Stimulated activated effector memory CD8-positive, alpha-beta T cell treated with anti-CD3 and anti-CD28 coated beads, Interleukin-12 subunit alpha, Interleukin-12 subunit beta, amount 100 ng/mL, for 72 hours (primary cell): ENCODE measurements around the gene LRRC8D.

Source experiments
- ATAC-seq: fragments of 150-1000 bp; cut with Tn5 transposase; 2 replicates; pipeline ENCODE4 v1.10.0; 2021
- DNase-seq, 2 donors: peaks; one replicate each; pipeline ENCODE4 v3.0.0; 2021 to 2022; ENCODE audit warnings: low spot score in 2 of 2
- H3K27ac Mint-ChIP-seq: one replicate; pipeline ENCODE4 v1.8.0; 2022; ENCODE audit warnings: mild to moderate bottlenecking, mixed read lengths
- H3K36me3 Mint-ChIP-seq: one replicate; pipeline ENCODE4 v1.8.0; 2022; ENCODE audit warnings: mild to moderate bottlenecking, mixed read lengths
- H3K4me1 Mint-ChIP-seq: one replicate; pipeline ENCODE4 v1.8.0; 2022; ENCODE audit warnings: mixed read lengths
- H3K4me3 Mint-ChIP-seq: one replicate; pipeline ENCODE4 v1.8.0; 2022; ENCODE audit warnings: mild to moderate bottlenecking, mixed read lengths
- H3K9me3 Mint-ChIP-seq: one replicate; pipeline ENCODE4 v1.8.0; 2022; ENCODE audit warnings: mixed read lengths

LRRC8D gene

DNA sequence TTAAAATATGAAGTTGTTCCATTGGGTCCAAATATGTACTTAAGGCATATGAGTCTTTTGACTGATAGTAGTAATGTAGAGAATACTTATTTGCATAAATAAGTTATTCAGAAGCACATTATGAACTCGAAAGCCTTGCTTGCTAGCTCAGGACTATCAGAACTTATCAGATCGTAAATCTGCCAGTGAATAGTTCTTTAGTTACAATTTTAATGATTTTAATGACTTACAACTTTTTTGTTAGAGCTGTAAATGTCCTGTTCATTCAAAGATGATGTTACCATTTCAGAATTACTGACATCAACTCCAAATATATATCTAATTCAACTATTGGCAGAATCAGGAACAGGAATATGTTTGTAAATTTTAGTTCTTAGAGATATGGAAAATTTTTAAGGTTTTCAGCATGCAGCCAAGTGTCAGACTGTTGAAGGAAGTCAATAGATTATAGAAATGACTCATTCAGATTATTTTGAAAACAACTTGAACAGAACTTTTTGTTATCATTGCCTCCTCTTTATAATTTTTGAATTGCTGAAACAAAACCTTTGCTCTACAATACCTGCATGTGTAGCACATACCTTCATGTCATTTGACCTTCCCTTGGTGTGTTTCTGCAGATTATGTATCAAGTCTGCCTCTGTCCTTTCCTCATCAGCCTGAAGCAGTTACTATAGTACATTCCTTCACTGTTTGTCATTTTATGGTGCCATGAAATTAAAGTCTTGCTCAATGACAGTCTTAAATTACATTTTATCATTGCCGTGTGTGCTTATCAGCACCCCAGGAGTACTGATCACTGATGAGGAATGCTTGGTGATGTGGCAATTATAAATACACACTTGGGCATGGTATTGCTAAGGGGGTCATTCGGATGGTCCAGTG, 44.9 kb downstream of the LRRC8D start:
- H3K27ac Mint-ChIP-seq, result no peak overlapping the region
- ATAC-seq, result no peak
- no peaks in the 10 kb centered on the region for H3K9me3 Mint-ChIP-seq
- peaks cover 12% of the 10 kb centered on the region for H3K36me3 Mint-ChIP-seq
- DNase-seq, result no peak
- H3K4me1 Mint-ChIP-seq, result peaks cover 43% of the 10 kb centered on the region
- H3K4me3 Mint-ChIP-seq, result no peak overlapping the region

DNA sequence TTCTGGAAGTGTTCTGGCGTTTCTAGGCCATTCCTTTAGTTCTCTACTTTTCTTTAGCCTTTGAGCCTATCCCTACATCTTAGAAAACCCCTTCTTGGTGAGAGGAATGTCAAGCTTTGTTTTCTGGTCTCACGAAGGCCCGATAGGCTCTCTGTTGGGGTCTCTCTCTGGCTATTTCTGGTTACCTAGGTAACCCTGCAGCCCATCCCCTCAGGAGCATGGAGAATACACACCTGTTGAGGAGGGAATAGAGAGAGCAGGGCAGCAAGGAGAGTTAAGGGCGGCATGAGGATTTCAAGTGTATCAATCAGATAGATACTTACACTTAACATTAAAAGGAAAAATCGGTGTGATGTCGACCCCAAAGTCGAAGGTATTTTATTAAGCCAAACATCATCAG, 45.7 kb downstream of the LRRC8D start:
- Mint-ChIP-seq H3K36me3 (peaks cover 12% of the 10 kb centered on the region), H3K4me1 (peaks cover 50% of the 10 kb centered on the region), H3K27ac (no peak overlapping the region), H3K9me3 (no peaks in the 10 kb centered on the region), H3K4me3 (no peak overlapping the region)
- no peak for DNase-seq
- no peak for ATAC-seq

DNA sequence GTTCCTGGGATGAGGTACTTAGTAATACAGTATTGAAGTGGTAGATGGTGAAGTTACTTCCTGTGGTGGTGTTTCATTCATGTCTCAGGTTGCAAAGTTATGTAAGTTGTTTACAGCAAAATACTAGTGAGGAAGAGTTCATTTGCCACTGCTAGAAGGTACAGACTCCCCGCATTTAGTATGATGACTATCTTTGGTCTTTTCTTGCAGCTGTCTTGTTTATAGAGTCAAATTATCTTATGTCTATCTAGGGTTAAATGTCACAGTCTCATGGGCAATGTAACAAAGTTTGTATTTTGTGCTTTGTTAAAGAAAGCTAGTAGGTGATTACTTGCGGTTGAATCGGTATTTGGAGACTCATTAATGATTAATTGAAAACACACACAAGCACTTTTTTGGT, 50.2 kb downstream of the LRRC8D start:
- no peak for ATAC-seq
- no peak overlapping the region for H3K4me3 Mint-ChIP-seq

DNA sequence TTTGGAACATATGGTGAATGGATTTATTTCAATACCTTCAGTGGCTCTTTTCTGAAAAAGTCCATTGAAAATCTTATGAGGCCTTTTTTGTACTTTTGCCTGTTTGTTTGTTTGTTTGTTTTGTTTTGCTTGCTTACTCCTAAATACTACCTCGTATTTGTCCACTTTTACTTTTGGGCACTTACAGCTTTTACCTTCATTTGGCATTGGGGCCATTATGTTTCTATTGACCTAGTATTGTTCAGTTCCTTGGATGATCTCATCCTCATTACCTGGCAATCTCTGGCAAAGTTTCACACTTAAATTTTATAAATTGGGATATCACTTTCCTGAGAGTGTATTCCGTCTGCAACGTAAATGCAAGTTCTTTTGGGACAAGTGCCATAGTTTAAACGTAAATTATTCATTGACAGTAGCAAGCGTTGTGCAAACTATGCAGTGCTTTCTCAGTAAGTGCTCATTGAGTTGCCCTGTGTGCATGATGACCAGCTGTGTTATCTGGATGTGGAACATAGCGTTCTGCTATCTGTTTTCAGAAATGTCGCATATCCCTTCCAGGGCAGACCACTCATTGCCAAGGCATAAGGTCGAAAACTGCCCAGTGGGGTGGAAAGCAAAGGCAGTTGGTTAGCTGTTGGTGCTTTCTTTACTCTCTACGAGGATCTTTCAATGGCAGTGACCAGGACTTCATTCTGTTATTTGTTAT, 51.1 kb downstream of the LRRC8D start:
- no peaks in the 10 kb centered on the region for H3K9me3 Mint-ChIP-seq
- no peak for DNase-seq
- H3K4me1 Mint-ChIP-seq, result peaks cover 34% of the 10 kb centered on the region
- H3K27ac Mint-ChIP-seq, result no peak overlapping the region
- peaks cover 12% of the 10 kb centered on the region for H3K36me3 Mint-ChIP-seq
- no peak for ATAC-seq
- no peak overlapping the region for H3K4me3 Mint-ChIP-seq

More for the DNA sequence above, 50.2 kb downstream of the LRRC8D start:
- Mint-ChIP-seq H3K27ac (no peak overlapping the region), H3K9me3 (no peaks in the 10 kb centered on the region), H3K4me1 (peaks cover 33% of the 10 kb centered on the region), H3K36me3 (peaks cover 12% of the 10 kb centered on the region)
- DNase-seq, result no peak

DNA sequence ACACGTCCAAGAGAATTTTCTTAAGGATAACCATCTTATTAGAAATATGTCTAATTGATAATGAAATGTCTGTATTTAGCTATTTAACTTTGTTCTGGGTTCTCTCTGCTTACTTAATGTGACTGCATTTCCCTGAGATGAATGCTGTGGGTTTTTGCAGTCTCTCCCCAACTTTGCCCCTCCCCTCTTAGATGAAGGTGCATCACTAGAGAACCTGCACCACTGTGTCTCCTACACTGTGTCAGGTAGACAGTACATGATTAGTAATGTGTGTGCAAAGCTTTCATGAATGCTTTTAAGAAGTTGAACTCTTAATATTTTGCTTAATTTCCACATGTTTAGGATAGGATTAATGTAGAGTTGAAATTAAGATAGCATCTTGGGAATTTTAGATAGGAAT, 51.7 kb downstream of the LRRC8D start:
- Mint-ChIP-seq H3K9me3 (no peaks in the 10 kb centered on the region), H3K4me3 (no peak overlapping the region), H3K4me1 (peaks cover 34% of the 10 kb centered on the region), H3K36me3 (peaks cover 12% of the 10 kb centered on the region), H3K27ac (no peak overlapping the region)
- DNase-seq (no peak), ATAC-seq (no peak)

DNA sequence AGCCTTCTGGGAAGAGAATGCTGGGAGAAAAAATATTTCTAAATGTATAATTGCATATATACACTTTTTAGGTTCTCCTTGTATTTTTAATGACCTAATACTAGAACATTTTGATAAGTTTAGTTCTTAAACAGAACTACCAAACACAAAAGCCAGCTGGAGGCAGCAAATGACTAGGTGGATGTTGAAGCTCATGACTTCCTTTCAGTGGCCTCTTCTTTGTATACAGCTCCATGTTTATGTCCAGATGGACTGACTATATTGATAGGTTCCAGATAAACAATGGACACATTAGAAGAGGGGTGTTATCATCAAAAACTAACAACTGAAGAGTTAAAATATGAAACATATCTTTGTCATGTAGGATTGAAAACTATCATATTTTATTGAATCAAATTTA, 52.5 kb downstream of the LRRC8D start:
- H3K4me3 Mint-ChIP-seq, result no peak overlapping the region
- H3K9me3 Mint-ChIP-seq, result no peaks in the 10 kb centered on the region
- H3K4me1 Mint-ChIP-seq, result peaks cover 34% of the 10 kb centered on the region
- DNase-seq (no peak), ATAC-seq (no peak)
- peaks cover 12% of the 10 kb centered on the region for H3K36me3 Mint-ChIP-seq
- H3K27ac Mint-ChIP-seq, result no peak overlapping the region

DNA sequence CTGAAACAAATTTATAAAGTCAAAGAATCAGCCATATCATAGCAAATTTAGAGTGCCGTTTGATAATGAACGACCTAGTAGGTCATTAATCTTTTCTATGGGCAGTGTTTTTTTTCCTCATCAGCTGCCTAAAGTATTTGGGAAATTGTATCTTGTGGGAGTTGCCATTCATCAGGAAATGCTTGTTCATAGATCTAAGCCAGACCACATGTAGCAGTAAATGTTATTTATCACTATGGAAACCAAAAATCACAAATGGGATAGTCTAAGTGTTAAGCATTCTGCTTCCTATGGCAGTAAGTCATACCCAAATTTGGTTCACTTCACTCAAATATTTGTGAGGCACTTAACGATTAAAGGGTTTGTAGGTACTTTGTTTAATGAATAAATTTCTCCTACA, 52.9 kb downstream of the LRRC8D start:
- H3K27ac Mint-ChIP-seq, result no peak overlapping the region
- ATAC-seq (no peak), DNase-seq (no peak)
- H3K9me3 Mint-ChIP-seq, result no peaks in the 10 kb centered on the region
- H3K4me1 Mint-ChIP-seq, result peaks cover 34% of the 10 kb centered on the region
- H3K36me3 Mint-ChIP-seq, result peaks cover 12% of the 10 kb centered on the region
- H3K4me3 Mint-ChIP-seq, result no peak overlapping the region

DNA sequence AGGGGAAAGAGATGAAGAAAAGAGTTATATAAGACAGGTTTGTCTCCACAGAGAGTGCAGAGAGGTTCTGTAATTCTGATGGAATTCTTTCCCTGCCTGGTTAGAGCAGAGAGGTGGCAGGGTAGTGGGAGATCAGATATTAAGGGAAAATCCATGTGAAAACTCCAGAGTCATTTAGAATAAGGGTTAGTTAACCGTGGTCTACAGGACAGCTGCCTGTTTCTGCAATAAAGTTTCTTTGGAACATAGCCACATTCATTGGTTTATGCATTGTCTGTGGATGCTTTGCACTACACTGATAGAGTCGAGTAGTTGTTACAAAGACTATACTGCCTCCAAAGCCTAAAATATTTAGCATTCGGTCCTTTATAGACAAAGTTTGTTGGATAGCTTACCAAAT, 55.6 kb downstream of the LRRC8D start:
- Mint-ChIP-seq H3K27ac (no peak overlapping the region), H3K36me3 (no peaks in the 10 kb centered on the region), H3K4me1 (peaks cover 17% of the 10 kb centered on the region), H3K4me3 (no peak overlapping the region), H3K9me3 (peaks cover 3% of the 10 kb centered on the region)
- DNase-seq (no peak), ATAC-seq (no peak)

DNA sequence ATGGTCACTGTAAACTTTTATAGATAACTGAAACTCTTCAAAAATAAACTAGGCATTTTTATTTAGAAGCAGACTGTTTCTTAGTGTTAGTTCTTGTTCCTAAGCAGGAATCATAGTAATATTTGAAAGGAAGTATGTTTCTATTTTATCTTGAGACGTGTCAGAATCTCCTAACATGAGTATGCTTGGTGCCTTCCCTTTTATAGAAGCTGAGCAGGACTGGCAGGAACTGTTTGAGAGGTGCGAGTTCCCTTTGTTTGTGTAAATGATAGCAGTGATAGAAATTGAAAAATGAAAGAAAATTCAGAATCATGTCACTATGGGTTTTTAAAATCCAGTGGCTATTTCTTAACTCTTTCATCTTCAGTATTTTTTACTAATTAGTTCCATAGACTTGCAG, 56.9 kb downstream of the LRRC8D start:
- H3K4me1 Mint-ChIP-seq, result peaks cover 23% of the 10 kb centered on the region
- ATAC-seq (no peak), DNase-seq (no peak)
- no peak overlapping the region for H3K27ac Mint-ChIP-seq
- H3K4me3 Mint-ChIP-seq, result no peak overlapping the region
- no peaks in the 10 kb centered on the region for H3K36me3 Mint-ChIP-seq
- H3K9me3 Mint-ChIP-seq, result peaks cover 3% of the 10 kb centered on the region

DNA sequence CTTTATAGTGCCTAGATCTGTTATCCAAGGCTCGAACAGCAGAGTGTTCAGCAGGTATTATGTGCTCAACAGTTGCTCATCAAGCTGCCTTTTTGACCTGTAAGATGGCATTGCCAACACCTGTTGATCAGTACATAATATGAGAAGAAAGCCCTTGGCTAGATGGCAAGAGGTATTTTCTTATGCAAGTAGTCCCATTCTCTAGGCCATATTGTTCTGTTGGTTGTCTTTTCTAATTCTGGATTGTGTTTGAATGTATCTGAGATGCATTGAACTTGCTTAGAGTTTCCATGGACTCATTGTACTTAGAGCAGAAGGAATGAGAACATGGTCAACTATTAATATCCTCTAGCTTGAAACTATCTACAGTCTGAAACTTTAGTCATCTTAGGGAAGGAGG, 57.4 kb downstream of the LRRC8D start:
- Mint-ChIP-seq H3K4me1 (peaks cover 28% of the 10 kb centered on the region), H3K36me3 (no peaks in the 10 kb centered on the region)
- no peak for ATAC-seq

DNA sequence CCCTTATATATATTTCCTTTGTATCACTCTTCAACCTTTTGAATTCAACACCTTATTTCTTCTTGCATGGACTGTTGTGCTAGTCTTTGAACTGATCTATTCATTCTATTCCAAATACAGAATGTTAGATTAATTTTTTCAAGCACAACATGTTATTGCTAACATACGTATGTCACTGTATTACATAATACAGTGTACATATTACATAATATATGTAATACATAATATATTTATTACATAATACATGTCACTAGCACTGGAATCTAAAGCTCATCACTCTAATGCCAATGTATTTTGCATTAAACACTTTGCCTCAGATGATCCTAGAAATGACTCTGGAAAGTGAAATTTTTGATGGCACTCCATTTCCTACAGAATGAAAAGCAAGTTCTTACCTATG, 59.8 kb downstream of the LRRC8D start:
- H3K4me3 Mint-ChIP-seq, result no peak overlapping the region
- peaks cover 20% of the 10 kb centered on the region for H3K4me1 Mint-ChIP-seq
- no peak overlapping the region for H3K27ac Mint-ChIP-seq
- no peak for ATAC-seq
- H3K9me3 Mint-ChIP-seq, result peaks cover 3% of the 10 kb centered on the region
- H3K36me3 Mint-ChIP-seq, result no peaks in the 10 kb centered on the region
- no peak for DNase-seq

More for the DNA sequence above, 57.4 kb downstream of the LRRC8D start:
- DNase-seq, result no peak
- H3K4me3 Mint-ChIP-seq, result no peak overlapping the region
- H3K27ac Mint-ChIP-seq, result no peak overlapping the region
- H3K9me3 Mint-ChIP-seq, result peaks cover 3% of the 10 kb centered on the region

DNA sequence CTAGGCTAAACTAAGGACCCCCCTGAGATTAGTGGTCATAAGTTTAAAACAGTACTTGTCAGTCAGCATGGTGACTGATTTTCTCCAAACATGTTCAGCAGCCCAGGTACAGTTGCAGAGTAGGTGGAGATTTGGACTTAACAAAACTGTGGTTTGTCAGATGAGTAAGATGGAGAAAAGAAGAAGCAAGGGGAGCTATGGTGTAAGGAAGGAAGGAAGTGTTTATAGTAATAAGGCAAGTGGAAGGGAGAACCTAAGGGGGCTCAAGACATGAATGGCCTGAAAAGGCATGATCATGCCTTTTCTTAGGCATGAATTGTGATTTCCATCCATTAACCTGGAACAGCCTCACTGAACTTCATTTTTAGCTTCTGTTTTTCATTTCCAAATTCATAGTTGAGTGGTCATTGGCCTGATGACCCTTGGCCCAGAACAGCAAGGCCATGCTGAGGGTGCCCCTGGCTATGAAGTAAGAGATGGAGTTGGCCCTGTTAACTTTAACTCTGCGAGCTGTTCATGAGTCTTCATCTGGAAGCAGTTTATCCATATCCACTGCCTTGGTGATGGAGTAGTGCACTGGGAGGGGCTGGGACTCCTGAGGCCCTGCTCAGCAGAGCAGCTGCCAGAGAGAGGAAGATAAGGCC, 60.7 kb downstream of the LRRC8D start:
- no peak overlapping the region for H3K4me3 Mint-ChIP-seq
- H3K9me3 Mint-ChIP-seq, result peaks cover 3% of the 10 kb centered on the region
- no peak overlapping the region for H3K27ac Mint-ChIP-seq
- H3K4me1 Mint-ChIP-seq, result peaks cover 15% of the 10 kb centered on the region
- H3K36me3 Mint-ChIP-seq, result no peaks in the 10 kb centered on the region
- ATAC-seq (peak; percentile 91), DNase-seq (no peak)

DNA sequence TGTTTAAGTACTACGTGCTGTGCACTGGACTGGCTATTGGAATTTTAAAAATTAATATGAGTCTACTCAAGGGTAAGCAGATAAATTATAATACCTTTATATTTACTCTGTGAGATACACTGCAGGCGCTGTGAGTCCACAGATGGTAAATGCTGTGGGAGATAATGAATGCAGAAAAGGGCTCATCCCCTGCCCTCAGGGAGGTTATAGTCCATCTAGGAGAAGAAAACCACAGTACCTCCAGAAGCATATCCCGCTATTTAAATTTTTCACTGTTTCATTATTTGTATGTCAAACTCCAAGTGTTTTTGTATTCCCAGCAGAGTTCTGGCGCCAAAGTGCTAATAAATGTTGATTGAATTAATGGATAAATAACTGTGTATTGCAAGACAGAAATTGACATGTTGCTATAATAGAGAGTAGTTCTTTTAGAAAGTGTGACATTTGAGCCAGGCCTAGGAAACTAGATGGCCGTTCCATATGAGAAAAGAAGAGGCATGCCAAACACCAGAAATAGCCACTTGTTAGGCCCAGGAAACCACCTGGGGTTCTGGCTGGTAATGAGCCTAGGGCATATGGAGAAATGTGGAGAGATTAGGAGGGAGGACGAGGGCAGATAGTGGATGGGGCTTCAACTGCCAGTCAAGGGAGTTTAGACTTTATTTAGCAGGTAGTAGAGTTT, 61.7 kb downstream of the LRRC8D start:
- peaks cover 15% of the 10 kb centered on the region for H3K4me1 Mint-ChIP-seq
- ATAC-seq (no peak), DNase-seq (no peak)
- peaks cover 3% of the 10 kb centered on the region for H3K9me3 Mint-ChIP-seq
- H3K36me3 Mint-ChIP-seq, result no peaks in the 10 kb centered on the region
- H3K27ac Mint-ChIP-seq, result no peak overlapping the region
- H3K4me3 Mint-ChIP-seq, result no peak overlapping the region

DNA sequence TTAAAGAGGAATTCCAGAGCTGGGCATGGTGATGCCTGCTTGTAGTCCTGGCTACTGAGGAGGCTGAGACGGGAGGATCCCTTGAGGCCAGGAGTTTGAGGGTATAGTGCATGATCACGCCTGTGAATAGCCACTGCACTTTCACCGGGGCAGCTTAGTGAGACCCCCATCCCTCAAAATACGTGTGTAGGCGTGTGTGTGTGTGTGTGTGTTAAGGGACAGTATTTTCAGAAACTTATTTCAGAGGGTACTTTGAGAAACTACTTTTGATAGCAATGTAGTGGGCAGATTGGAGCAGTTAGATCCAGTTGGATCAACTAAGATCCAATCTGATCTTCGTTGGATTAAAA, 62.2 kb downstream of the LRRC8D start:
- no peak for ATAC-seq
- no peaks in the 10 kb centered on the region for H3K36me3 Mint-ChIP-seq
- peaks cover 3% of the 10 kb centered on the region for H3K9me3 Mint-ChIP-seq
- no peak overlapping the region for H3K4me3 Mint-ChIP-seq
- no peak for DNase-seq
- peaks cover 15% of the 10 kb centered on the region for H3K4me1 Mint-ChIP-seq
- no peak overlapping the region for H3K27ac Mint-ChIP-seq
